ENCODE data around the gene LPXN.

LPXN gene

DNA sequence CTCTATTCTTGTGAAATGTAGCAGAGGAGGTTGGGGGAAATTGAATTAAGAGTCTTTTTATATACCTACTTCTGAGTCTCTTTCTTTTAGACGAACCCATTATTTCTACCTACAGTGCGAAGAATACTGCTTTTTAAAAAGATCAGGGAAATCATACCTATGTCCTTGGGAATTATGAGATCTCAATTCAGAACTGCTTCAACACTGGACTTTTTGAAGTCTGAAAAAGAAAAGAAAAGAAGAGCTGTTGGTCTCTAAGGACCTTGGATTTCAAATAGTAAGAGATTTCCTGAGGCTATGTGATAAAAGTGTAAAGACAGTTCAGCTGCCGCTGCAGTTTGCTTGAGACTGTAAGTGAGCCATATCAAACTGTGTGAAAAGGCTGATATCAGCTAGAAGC, 64.0 kb downstream of the LPXN start:
- no peak for DNase-seq

DNA sequence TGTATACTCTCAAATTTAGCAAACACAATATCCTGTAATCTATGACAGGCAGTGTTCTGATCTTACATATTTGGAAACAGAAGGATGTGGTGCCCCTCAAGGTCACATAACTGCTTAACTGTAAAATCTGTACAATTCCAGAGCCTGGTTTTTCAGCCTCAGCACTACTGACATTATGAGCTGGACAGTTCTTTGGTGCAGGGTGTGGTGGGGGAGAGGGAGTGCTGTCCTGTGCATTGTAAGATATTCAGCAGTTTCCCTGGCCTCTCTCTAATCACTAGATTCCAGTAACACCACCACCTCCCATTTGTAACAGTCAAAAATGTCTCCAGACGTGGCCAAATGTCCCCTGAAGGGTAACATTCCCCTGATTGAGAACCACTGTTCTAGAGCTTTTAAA, 65.9 kb downstream of the LPXN start:
- no peak for DNase-seq

DNA sequence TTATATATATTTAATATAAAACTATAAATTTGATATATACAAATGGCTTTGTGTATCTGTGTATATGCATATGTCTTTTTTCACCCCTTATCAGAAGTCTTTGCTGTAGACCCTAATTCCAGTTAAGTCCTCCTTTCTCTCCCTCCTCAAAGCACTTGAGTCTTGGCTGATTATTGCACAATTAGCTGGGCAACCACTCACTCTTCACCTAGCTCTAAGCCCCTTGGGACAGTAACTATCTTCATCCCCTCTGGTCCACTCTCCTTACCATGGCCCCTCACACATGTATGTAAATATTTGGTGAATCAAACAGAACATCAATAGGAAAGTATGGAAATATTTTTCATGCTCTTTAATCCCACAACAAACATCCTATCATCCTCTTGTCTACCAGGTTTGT, 66.8 kb downstream of the LPXN start:
- DNase-seq = no peak

DNA sequence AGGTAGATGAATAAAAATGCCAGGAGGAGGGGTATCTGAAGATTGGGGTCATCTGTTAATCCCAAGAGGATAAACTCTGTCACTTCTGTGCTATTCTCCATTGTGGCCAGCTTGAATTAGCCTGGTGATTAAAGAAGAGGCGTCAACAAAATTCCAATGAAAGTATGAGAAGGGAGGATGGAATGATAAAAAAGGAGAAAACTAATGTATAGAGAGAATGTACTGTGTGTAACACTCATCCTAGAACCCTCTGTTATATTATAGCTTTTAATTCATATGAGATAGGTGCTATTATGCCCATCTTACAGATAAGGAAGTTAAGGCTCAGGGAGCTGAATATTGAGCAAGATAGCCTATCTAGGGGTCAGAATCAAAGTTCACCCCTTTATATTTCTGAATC, 67.7 kb downstream of the LPXN start, which contains the start of gene OR5B21:
OR5B21 (minus strand) TSS at position 101 of the 400 bp plus-strand sequence; CDS start at position 101, 0 bp downstream.
- DNase-seq = no peak

DNA sequence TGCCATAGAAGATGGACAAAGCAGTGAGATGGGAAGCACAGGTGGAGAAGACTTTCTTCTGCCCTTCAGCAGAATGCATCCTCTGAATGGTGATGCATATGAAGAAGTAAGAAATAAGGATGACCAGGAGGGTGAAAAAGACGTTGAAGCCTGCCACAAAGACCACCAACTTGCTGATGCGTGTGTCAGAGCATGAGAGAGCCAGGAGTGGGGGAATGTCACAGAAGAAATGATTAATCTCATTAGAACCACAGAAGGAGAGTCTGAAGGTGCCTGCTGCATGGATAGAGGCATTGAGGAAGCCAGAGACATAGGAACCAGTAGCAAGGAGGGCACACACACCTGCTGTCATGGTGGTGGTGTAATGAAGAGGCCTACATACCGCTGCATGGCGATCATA, 68.3 kb downstream of the LPXN start:
- DNase-seq = no peak

DNA sequence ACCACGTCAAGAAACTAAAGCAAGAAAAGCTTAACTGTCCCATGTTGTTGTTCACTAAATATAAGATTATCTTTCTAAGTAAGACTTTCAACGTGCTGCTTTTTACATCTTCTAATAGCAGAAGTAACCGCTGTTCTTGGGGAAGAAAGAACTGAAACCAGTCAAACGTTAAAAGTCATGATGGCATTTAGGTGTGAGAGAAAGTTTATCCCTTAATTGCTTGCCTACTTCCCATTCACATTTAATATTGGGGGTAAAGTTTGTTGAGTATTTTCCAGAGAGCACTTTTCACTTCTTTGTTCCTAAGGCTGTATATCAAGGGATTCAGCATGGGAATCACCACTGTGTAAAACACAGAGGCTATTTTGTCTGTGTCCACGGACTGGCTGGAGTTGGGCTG, 68.7 kb downstream of the LPXN start:
- DNase-seq = no peak

DNA sequence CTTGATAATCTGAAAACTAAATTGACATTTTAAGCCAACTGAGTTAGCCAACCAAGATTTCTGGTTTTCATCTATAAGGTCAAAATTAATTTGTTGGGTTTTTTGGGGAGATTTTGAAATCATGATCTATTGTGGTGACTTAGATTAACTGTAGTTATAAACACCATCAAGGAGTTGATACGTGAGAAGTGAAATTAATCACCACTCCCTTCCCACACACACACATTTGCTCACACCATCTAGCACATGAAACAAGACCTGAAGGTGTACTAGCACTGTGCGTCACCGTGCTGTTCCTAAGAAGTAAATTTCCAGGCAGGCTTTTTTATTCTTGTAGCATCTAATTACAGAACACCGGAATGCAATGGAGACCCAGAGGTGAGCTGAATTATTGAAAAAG, 69.8 kb downstream of the LPXN start:
- DNase-seq = no peak

DNA sequence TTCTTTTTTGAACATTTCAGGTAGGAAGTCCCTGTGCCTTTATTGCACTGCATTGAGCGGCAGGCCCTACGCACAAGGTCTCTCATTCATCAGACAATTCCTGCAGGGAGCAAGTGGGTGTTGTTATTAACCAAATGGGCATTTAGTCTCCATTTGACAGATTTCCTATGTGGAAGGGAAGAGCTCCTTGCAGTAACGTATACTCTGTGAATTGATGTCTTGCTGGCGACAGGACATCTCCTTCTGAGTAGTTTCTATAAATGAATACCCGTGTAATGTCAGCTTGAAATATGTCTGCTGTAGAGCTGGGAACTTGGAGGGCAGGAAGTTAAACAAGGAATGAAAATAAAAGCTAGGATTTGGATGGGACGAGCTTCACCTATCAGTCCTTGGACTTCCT, 71.4 kb downstream of the LPXN start:
- DNase-seq = no peak

DNA sequence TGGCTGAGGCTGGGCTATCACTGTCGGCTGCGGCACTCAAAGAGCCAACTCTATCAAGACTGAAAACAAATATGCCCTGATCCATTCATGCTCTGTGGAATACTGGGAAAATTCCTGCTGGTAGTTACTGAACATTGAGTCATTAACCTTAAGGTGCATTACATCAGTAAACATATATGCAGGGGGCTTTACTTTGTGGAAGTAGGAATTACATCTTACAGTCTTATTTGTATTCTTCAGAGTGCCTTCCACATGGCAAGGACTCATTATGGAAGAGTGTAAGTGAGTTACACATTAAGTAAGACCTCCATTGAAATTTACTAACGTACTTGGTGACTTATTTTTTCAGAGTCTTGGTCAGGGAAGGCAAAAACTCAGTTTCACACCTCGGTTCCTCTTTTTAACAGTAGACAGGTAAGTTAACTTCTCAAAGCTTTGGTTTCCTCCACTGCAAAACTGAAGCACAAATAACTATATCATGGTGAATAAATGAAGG, 72.2 kb downstream of the LPXN start:
- DNase-seq = no peak

DNA sequence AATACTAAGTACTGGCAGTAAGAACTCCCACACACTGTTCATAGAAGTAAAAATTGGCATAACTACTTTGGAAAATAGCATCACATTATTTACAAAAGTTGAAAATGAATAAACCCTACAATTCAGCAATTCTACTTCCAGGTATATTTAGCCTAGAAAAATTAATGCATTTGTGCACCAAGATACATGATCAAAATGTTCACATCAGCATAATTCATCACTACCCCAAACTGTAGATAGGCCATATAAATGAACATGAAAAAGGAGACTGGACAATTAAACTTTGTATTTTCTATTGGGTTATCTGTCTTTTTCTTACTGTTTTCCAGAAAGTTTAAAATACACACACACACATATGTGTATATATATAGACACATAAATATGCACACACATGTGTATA, 73.7 kb downstream of the LPXN start:
- DNase-seq = no peak

DNA sequence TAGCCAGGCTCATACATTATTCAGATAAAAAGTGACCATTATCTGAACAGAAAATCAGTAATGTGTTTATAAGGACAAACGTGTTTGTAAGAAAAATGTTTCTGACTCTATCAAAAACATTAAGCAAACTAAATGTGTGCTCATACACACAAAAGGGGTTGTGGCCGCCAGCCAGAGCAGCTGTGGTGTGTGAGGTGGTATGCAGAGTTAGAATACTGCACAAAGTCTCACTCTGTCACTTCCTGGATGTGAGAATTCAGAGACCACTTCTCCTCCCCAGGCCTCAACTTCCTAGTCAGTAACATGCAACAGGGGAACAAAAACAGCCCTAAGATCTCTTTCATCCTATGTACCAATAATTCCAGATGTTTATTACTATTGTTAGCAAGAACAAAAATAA, 77.2 kb downstream of the LPXN start:
- DNase-seq = no peak

DNA sequence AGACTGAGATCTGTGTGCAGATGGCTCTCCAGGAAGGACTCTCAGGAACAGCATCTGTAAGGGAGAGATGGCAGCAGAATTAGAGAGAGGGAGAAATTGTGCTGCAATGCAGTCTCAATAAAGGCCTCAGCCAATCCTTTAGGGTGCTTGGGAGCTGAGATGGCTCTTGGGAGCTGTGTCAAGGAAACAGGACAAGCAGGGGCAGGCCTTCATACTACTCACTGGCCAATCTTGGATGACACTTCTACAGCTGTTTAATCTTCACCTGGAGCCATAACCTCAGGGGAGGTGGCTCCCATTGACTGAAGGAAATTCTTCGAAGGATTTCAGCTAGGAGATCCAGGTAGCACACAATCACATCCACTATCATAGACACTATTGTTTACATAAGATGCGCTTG, 77.7 kb downstream of the LPXN start:
- DNase-seq = no peak

DNA sequence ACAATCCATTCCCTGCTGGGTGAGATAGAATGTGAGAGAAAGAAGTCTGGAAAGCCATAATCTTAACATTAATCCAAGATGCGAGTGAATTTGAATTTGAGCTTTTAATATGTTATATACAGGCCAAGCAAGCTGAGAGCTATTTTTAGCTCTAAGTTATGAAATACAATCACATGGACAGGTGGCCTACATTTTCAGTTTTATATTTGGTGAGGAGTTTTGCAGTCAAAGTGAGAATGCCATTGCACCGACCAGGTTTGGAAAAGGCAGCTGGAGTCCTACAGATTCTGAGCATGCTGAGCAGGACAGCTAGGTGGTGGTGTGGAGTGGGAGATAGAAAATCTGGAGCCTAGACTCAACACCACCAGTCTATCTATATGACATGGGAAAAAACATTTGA, 79.8 kb downstream of the LPXN start:
- no peak for DNase-seq

DNA sequence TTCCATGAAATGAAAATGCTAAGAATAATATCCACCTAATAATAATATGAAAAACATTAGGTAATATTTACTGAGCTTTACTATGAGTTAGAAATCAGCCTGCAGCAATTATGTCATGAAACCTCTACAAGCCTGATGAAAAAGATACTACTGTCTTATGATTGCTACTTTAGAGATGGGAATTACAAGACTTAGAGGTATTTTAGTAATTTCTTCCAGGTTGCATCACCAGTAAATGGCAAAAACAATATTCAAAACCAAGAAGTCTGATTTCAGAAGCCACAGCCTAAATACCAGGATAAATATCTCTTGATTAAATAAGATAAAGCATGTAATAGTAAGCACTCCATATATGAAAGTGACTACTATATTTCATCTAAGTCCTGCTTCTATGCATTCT, 81.6 kb downstream of the LPXN start:
- DNase-seq = no peak

DNA sequence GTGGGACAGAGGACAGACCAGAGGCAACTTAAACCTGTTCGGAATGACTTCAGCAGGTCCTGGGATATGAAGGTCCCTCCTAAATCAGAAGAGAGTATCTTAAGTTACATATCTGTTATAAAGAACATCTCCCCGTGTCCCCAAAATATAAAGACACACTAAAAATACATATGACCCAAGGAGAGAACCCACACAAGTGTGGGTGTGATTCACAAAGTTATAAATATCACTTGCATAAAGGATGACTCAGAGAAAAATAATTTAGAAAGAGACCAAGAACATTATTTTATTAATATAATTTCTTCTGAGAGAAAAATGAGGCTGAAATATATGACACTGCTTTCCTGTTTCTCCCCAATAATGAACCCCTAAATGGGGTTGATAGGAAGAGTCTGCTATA, 82.0 kb downstream of the LPXN start:
- DNase-seq = no peak

DNA sequence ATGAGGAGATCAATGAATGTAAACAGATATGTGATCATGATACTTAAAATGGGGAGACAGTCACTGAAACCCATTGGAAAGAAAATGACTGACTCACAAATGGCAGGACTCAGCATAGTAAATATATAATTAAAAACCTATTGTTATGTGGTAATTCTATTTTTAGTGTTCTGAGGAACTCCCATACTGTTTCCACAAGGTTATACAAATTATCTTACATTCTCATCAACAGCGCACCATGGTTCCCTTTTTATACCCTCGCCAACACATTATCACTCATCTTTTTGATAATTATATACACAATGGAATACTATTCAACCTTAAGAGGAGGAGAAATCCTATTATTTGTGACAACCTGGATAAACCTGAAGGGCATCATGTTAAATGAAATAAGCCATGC, 84.8 kb downstream of the LPXN start:
- no peak for DNase-seq

DNA sequence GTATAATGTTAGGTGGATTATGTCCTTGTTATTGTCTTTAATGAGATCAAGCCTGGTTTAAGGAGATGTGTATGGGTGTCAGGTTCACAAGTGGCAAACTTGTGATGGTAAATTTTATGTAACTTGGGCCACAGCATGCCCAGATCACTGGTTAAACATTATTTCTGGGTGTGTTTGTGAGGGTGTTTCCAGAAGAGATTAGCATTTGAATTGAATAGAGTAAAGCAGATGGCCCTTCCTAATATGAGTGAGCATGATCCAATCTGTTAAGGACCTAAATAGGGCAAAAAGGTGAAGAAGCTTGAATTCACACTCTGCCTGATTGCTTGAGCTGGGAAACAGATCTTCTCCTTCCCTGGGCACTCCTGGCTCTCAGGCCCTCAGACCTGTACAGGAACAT, 88.5 kb downstream of the LPXN start:
- DNase-seq = no peak

DNA sequence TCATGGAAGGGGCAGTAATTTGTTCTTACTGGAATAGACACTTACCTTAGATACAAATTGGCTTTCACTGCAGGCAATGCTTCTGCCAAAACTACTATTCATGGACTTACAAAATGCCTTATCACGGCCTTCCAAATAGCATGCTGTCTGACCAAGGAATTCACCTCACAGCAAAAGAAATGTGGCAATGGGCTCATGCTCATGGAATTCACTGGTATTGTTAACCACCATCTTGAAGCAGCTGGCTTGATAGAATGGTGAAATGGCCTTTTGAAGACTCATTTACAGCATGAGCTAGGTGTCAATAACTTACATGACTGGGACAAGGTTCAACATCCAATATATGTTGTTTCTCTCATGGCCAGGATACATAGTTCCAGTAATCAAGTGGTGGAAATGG, 89.7 kb downstream of the LPXN start:
- no peak for DNase-seq
